IMR-90 (cell line): ENCODE measurements around the gene TMEM63B. TPM values are rescaled to one million over a fixed set of nuclear protein-coding genes. Genes with fewer than 3 reads are reported as not detected.

Source experiments
- ATAC-seq: fragments of 200-7000 bp; cut with Tn5 transposase; 2 replicates; pipeline ENCODE4 v1.9.1; 2020; ENCODE audit warnings: low read depth, mild to moderate bottlenecking, moderate library complexity
- BruUV-seq: library from RNA; stranded (reverse); fragments of 400-500 nt; replicated peaks from 2 replicates; lab custom pipeline; 2021; lab: Mats Ljungman, UMichigan
- CTCF ChIA-PET: fragments of 300-600 bp; formaldehyde crosslinking; extraction: SDS; loops from one replicate; lab custom pipeline; 2021; ENCODE audit warnings: antibody characterized with exemption; lab: Yijun Ruan, JAX
- POLR2A ChIA-PET: fragments of 300-600 bp; sonication (Branson Sonifier 250); formaldehyde crosslinking; loops from one replicate; lab custom pipeline; 2022; ENCODE audit warnings: antibody characterized with exemption; ENCODE audit not compliant: unreplicated experiment; lab: Charles Lee
- DNase-seq: peaks from one replicate; pipeline ENCODE4 v3.0.0; 2013
- H2AFZ ChIP-seq: replicated peaks from 2 replicates; pipeline ENCODE3; 2013; ENCODE audit warnings: low read length, mild to moderate bottlenecking; ENCODE audit not compliant: poor library complexity
- H2AK5ac ChIP-seq: 2 replicates; pipeline ENCODE4 v1.6.1; 2013; ENCODE audit warnings: low read depth, low read length, inconsistent platforms
- H2AK9ac ChIP-seq: replicated peaks from 2 replicates; pipeline ENCODE3; 2013; ENCODE audit warnings: mild to moderate bottlenecking, low read depth, low read length, moderate library complexity; ENCODE audit not compliant: poor library complexity
- H2BK120ac ChIP-seq: 2 replicates; pipeline ENCODE4 v1.6.1; 2013; ENCODE audit warnings: low read depth, low read length, inconsistent platforms
- H2BK15ac ChIP-seq: 3 replicates; pipeline ENCODE4 v1.6.1; 2013; ENCODE audit warnings: low read depth, low read length, inconsistent platforms
- H2BK20ac ChIP-seq: 2 replicates; pipeline ENCODE4 v1.6.1; 2013; ENCODE audit warnings: low read depth, mild to moderate bottlenecking, inconsistent platforms, low read length, moderate library complexity
- H2BK5ac ChIP-seq: 2 replicates; pipeline ENCODE4 v1.6.1; 2013; ENCODE audit warnings: mild to moderate bottlenecking, low read depth, low read length, inconsistent platforms; ENCODE audit not compliant: poor library complexity, severe bottlenecking
- H3K14ac ChIP-seq: replicated peaks from 2 replicates; pipeline ENCODE4 v1.6.1; 2013; ENCODE audit warnings: low read depth, low read length, inconsistent platforms
- H3K18ac ChIP-seq: 2 replicates; pipeline ENCODE4 v1.6.1; 2013; ENCODE audit warnings: low read depth, low read length, control low read depth
- H3K23ac ChIP-seq: 2 replicates; pipeline ENCODE4 v1.6.1; 2013; ENCODE audit warnings: low read depth, low read length, inconsistent platforms
- H3K27ac ChIP-seq: 2 replicates; pipeline ENCODE4 v1.5.1; 2013; ENCODE audit warnings: mild to moderate bottlenecking, control low read depth, low read length; ENCODE audit not compliant: insufficient read depth
- H3K27me3 ChIP-seq: 2 replicates; pipeline ENCODE4 v1.6.1; 2013; ENCODE audit warnings: low read length; ENCODE audit not compliant: control insufficient read depth, insufficient read depth
- H3K36me3 ChIP-seq: 2 replicates; pipeline ENCODE4 v1.6.1; 2013; ENCODE audit warnings: low read length, mixed read lengths; ENCODE audit not compliant: control insufficient read depth, insufficient read depth
- H3K4ac ChIP-seq: 2 replicates; pipeline ENCODE4 v1.6.1; 2013; ENCODE audit warnings: low read depth, low read length, inconsistent platforms
- H3K4me1 ChIP-seq: 2 replicates; pipeline ENCODE4 v1.6.1; 2013; ENCODE audit warnings: low read length, mixed read lengths; ENCODE audit not compliant: control insufficient read depth, insufficient read depth
- H3K4me2 ChIP-seq: 2 replicates; pipeline ENCODE4 v1.6.1; 2013; ENCODE audit warnings: low read depth, mild to moderate bottlenecking, control low read depth, low read length, moderate library complexity
- H3K4me3 ChIP-seq: 2 replicates; pipeline ENCODE4 v1.5.1; 2013; ENCODE audit warnings: low read depth, mild to moderate bottlenecking, control low read depth, low read length, moderate library complexity; ENCODE audit not compliant: insufficient read depth
- H3K56ac ChIP-seq: 2 replicates; pipeline ENCODE4 v1.6.1; 2013; ENCODE audit warnings: low read length, inconsistent platforms; ENCODE audit not compliant: insufficient read depth; ENCODE audit errors: extremely low read depth
- H3K79me1 ChIP-seq, 2 experiments: 2 replicates each; pipeline ENCODE4 v1.6.1; 2013; ENCODE audit warnings: low read length in 2 of 2, inconsistent platforms in 1 of 2, low read depth in 1 of 2
- H3K9ac ChIP-seq: 2 replicates; pipeline ENCODE4 v1.6.1; 2013; ENCODE audit warnings: low read depth, low read length, control low read depth
- H3K9me1 ChIP-seq: 2 replicates; pipeline ENCODE4 v1.6.1; 2013; ENCODE audit warnings: low read length, inconsistent platforms; ENCODE audit not compliant: insufficient read depth
- H3K9me3 ChIP-seq: 2 replicates; pipeline ENCODE4 v1.6.1; 2013; ENCODE audit warnings: low read length; ENCODE audit not compliant: control insufficient read depth, insufficient read depth
- H4K20me1 ChIP-seq: 2 replicates; pipeline ENCODE4 v1.6.1; 2013; ENCODE audit warnings: low read length, inconsistent platforms; ENCODE audit not compliant: insufficient read depth
- H4K5ac ChIP-seq: 2 replicates; pipeline ENCODE4 v1.6.1; 2013; ENCODE audit warnings: mild to moderate bottlenecking, low read depth, low read length, control low read depth
- H4K8ac ChIP-seq, 2 experiments: 2 replicates each; pipeline ENCODE4 v1.6.1; 2013; ENCODE audit warnings: low read depth in 2 of 2, low read length in 2 of 2, control low read depth in 1 of 2, inconsistent platforms in 1 of 2
- H4K91ac ChIP-seq: 2 replicates; pipeline ENCODE4 v1.6.1; 2013; ENCODE audit warnings: low read depth, low read length, inconsistent platforms; ENCODE audit not compliant: insufficient read depth
- CEBPB ChIP-seq: IDR thresholded peaks from 2 replicates; pipeline ENCODE4 v1.6.1; 2012; ENCODE audit warnings: low read depth, low read length, improper control_type of control experiment
- ELK1 ChIP-seq: fragments of 150-350 bp; IDR thresholded peaks from 2 replicates; pipeline ENCODE4 v1.6.1; 2016; ENCODE audit warnings: low read depth, mild to moderate bottlenecking, low read length, moderate library complexity, borderline replicate concordance
- FOS ChIP-seq: fragments of 150-350 bp; IDR thresholded peaks from 2 replicates; pipeline ENCODE4 v1.6.1; 2016; ENCODE audit warnings: low read depth, low read length
- NFE2L2 ChIP-seq: fragments of 150-350 bp; IDR thresholded peaks from 2 replicates; pipeline ENCODE4 v1.6.1; 2016; ENCODE audit warnings: low read depth, mild to moderate bottlenecking, low read length
- USF2 ChIP-seq: fragments of 150-350 bp; IDR thresholded peaks from 2 replicates; pipeline ENCODE4 v1.6.1; 2017; ENCODE audit warnings: mild to moderate bottlenecking, antibody characterized with exemption, low read length, low read depth
- WGBS, 2 experiments: methylation state at CpG; one replicate each; pipeline versions ENCODE4 v1.1.5 to v1.1.7; 2013; ENCODE audit warnings: missing lambda C conversion rate in 2 of 2; ENCODE audit not compliant: insufficient read length in 1 of 2; ENCODE audit errors: extremely low coverage in 2 of 2; 5-methylcytosine and 5-hydroxymethylcytosine counted together
- dilution Hi-C: fragments of 300-500 bp; cut with HindIII; formaldehyde crosslinking; loops from one replicate; pipeline ENCODE4 v1.14.3; 2018; ENCODE audit warnings: low sequenced_read_pairs; ENCODE audit not compliant: unreplicated experiment
- in situ Hi-C: fragments of 300-500 bp; cut with MboI; formaldehyde crosslinking; loops from 3 replicates; pipeline ENCODE4 v1.14.3; 2019; ENCODE audit warnings: low sequenced_read_pairs, inconsistent platforms, mixed read lengths
- intact Hi-C: fragments of 100-400 bp; cut with micrococcal nuclease; formaldehyde crosslinking; loops from 2 replicates; pipeline ENCODE4 v1.10.0; 2022
- polyA plus RNA-seq, 3 experiments: library from polyadenylated mRNA; depleted of rRNA; stranded (reverse); fragments of >200 nt; gene quantifications; 2 replicates each; pipeline ENCODE4 v1.2.3, GENCODE V29; 2012; ENCODE audit warnings: low replicate concordance in 1 of 3
- total RNA-seq: library from RNA; depleted of rRNA; stranded (reverse); fragments of >200 nt; gene quantifications from 2 replicates; pipeline ENCODE4 v1.2.3, GENCODE V29; 2012

Gene TMEM63B
- total and polyA plus RNA-seq, 2 of the 4 experiments (the other 2 are of a cell fraction) = 12.2 to 42.6 TPM

GRCh38 chr6:44078827-44079671, 48.3 kb upstream of the TMEM63B start (continued):
- TF ChIP-seq ELK1 = no peak

- H4K20me1 ChIP-seq = no peaks in the 10 kb centered on the region
- no peak overlapping the region for H3K23ac ChIP-seq
- H3K4me3 ChIP-seq = no peak overlapping the region
- no peak overlapping the region for H4K5ac ChIP-seq
- H3K9ac ChIP-seq = no peak overlapping the region
- no peak overlapping the region for H2BK5ac ChIP-seq
- peaks cover 12% of the 10 kb centered on the region for H3K4me1 ChIP-seq
- no peak overlapping the region for H2BK20ac ChIP-seq
- no peak overlapping the region for H2AK5ac ChIP-seq
- H2AK9ac ChIP-seq = no peak overlapping the region
- BruUV-seq = no TSS peak
- ChIA-PET CTCF (interaction anchor here (0.6 to 1.5 kb wide), 5 partner anchors 46 to 471 kb away, joined by 3 to 15 read pairs (median 6); partner anchors contain the start of gene VEGFA), POLR2A (interaction anchor here (0.6 kb wide), 1 partner anchor 309 kb away, joined by 6 read pairs; the partner anchor contains the start of gene VEGFA)
- H2AFZ ChIP-seq = no peak overlapping the region
- H3K36me3 ChIP-seq = no peaks in the 10 kb centered on the region
- H4K8ac ChIP-seq = no peak overlapping the region
- no peaks in the 10 kb centered on the region for H3K9me3 ChIP-seq
- no peak for DNase-seq
- WGBS, 2 experiments = no CpG with 5 or more reads among the region's 3 CpGs
- dilution Hi-C loops (no loop called here), intact Hi-C loops (loop anchor here (1.0 to 2.0 kb wide), 5 partner anchors 127 to 471 kb away; no protein-coding TSS in a partner anchor), in situ Hi-C loops (loop anchor here (5.0 to 10.0 kb wide), 2 partner anchors 412 to 475 kb away; no protein-coding TSS in a partner anchor)
- no peak overlapping the region for H4K91ac ChIP-seq
- H3K56ac ChIP-seq = no peak overlapping the region
- no peaks in the 10 kb centered on the region for H3K9me1 ChIP-seq
- H3K79me1 ChIP-seq = no peaks in the 10 kb centered on the region
- H3K18ac ChIP-seq = no peak overlapping the region
- no peaks in the 10 kb centered on the region for H3K27me3 ChIP-seq
- no peak overlapping the region for H3K14ac ChIP-seq
- no peak overlapping the region for H2BK120ac ChIP-seq
- no peak overlapping the region for H3K4me2 ChIP-seq
- ATAC-seq = no peak
- no peak overlapping the region for H3K27ac ChIP-seq
- TF ChIP-seq USF2 (no peak), FOS (no peak), NFE2L2 (no peak), CEBPB (no peak)
- no peak overlapping the region for H2BK15ac ChIP-seq
- H3K4ac ChIP-seq = no peak overlapping the region
Measured at GRCh38 chr6:44079672-44080071, 47.7 kb upstream of the TMEM63B start.
